Tibial artery (tissue), 4 donors: ENCODE data around the gene INSM2.

ENCODE experiments used
- DNase-seq, 2 donors: peaks; one replicate each; pipeline ENCODE4 v3.0.0-alpha.2; 2019
- H3K27ac ChIP-seq, 2 donors: fragments of 200-600 bp; sonication (generic) in 1 of 2; 1 replicate in 1 of 2; 2 replicates in 1 of 2; pipeline ENCODE4 v1.5.1; 2018 to 2019; ENCODE audit warnings: mild to moderate bottlenecking in 1 of 2
- H3K27me3 ChIP-seq, 2 donors: fragments of 200-600 bp; sonication (generic) in 1 of 2; one replicate each; pipeline versions ENCODE4 v1.5.1 to v1.6.0; 2016 to 2019
- H3K36me3 ChIP-seq, 3 donors: fragments of 200-600 bp; sonication (generic) in 2 of 3; one replicate each; pipeline ENCODE4 v1.5.1; 2016 to 2019; ENCODE audit warnings: mild to moderate bottlenecking in 2 of 3
- H3K4me1 ChIP-seq, 4 donors: fragments of 200-600 bp; sonication (generic) in 2 of 4; 1 replicate in 3 of 4; 2 replicates in 1 of 4; pipeline ENCODE4 v1.5.1; 2016 to 2019
- H3K4me3 ChIP-seq, 2 donors: fragments of 200-600 bp; sonication (generic) in 1 of 2; 1 replicate in 1 of 2; 2 replicates in 1 of 2; pipeline ENCODE4 v1.5.1; 2018 to 2019; ENCODE audit warnings: mild to moderate bottlenecking in 2 of 2
- H3K9me3 ChIP-seq, 3 donors: fragments of 200-600 bp; sonication (generic) in 1 of 3; one replicate each; pipeline ENCODE4 v1.5.1; 2016 to 2019
- CTCF ChIP-seq, 2 experiments: fragments of 200-600 bp in 1 of 2; fragments of 450-650 bp in 1 of 2; IDR thresholded peaks; one replicate each; pipeline ENCODE4 v1.5.1; 2017 to 2019; ENCODE audit warnings: antibody characterized with exemption in 2 of 2, mild to moderate bottlenecking in 1 of 2, moderate library complexity in 1 of 2
- intact Hi-C: fragments of 100-400 bp; cut with DNase I; formaldehyde crosslinking; loops from one replicate; pipeline ENCODE4 v1.15.0; 2023; ENCODE audit warnings: low total_unique reads

Gene INSM2

GRCh38 chr14:35532783-35533356 lies 1.1 kb upstream of the INSM2 start:
- DNase-seq, result no peak
- peaks cover 2 to 51% of the 10 kb centered on the region in 2 donors for H3K27me3 ChIP-seq

DNA sequence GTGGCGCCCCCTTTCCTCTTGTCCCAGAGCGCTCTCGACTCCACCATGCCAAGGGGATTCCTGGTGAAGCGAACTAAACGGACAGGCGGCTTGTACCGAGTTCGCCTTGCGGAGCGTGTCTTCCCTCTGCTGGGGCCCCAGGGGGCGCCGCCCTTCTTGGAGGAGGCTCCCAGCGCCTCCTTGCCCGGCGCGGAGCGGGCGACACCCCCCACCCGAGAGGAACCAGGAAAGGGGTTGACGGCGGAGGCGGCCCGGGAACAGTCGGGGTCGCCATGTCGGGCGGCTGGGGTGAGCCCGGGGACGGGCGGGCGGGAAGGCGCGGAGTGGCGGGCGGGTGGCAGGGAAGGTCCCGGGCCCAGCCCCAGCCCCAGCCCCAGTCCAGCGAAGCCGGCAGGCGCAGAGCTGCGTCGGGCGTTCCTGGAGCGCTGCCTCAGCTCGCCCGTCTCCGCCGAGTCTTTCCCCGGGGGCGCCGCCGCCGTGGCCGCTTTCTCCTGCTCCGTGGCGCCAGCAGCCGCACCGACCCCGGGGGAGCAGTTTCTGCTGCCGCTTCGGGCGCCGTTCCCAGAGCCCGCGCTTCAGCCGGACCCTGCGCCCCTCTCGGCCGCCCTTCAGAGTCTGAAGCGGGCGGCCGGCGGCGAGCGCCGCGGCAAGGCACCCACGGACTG lies 376 bp downstream of the INSM2 start:
- Histone ChIP-seq H3K9me3 (no peaks in the 10 kb centered on the region), H3K36me3 (peaks cover 0 to under 1% (median 0%) of the 10 kb centered on the region in 3 donors), H3K4me1 (peaks cover 0 to 29% (median 28%) of the 10 kb centered on the region in 4 donors), H3K4me3 (peak overlapping the region; percentile 40 to 49), H3K27ac (no peak overlapping the region), H3K27me3 (peaks cover 2 to 51% of the 10 kb centered on the region in 2 donors)
- intact Hi-C loops, result no loop called here
- no peak for DNase-seq
- no peak for TF ChIP-seq CTCF (IDR thresholded peaks at IDR 0.05)

More at GRCh38 chr14:35532783-35533356, 1.1 kb upstream of the INSM2 start:
- intact Hi-C loops, result no loop called here
- Histone ChIP-seq H3K9me3 (no peaks in the 10 kb centered on the region), H3K4me1 (peaks cover 0 to 29% (median 28%) of the 10 kb centered on the region in 4 donors), H3K36me3 (no peaks in the 10 kb centered on the region), H3K4me3 (peak overlapping the region in 1 of 2 donors; percentile 49), H3K27ac (no peak overlapping the region)
- TF ChIP-seq CTCF (IDR thresholded peaks at IDR 0.05), result no peak

DNA sequence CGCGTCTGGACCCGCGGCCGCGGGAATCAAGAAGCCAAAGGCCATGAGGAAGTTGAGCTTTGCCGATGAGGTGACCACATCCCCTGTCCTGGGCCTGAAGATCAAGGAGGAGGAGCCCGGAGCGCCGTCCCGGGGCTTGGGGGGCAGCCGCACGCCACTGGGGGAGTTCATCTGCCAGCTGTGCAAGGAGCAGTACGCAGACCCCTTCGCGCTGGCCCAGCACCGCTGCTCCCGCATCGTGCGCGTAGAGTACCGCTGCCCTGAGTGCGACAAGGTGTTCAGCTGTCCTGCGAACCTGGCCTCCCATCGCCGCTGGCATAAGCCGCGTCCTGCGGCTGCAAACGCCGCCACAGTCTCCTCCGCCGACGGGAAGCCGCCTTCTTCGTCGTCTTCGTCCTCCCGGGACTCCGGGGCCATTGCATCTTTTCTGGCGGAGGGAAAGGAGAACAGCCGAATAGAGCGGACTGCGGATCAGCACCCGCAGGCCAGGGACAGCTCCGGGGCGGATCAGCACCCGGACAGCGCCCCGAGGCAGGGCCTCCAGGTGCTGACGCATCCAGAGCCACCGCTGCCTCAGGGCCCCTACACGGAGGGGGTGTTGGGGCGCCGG lies 1.0 kb downstream of the INSM2 start:
- Histone ChIP-seq H3K4me3 (peak overlapping the region; percentile 40 to 49), H3K9me3 (no peaks in the 10 kb centered on the region), H3K4me1 (peaks cover 0 to 29% (median 28%) of the 10 kb centered on the region in 4 donors), H3K27ac (no peak overlapping the region), H3K27me3 (peaks cover 2 to 51% of the 10 kb centered on the region in 2 donors), H3K36me3 (peaks cover 0 to 7% (median 0%) of the 10 kb centered on the region in 3 donors)
- peak; percentile 39 to 75 for DNase-seq
- intact Hi-C loops, result no loop called here
- TF ChIP-seq CTCF (IDR thresholded peaks at IDR 0.05), result no peak

DNA sequence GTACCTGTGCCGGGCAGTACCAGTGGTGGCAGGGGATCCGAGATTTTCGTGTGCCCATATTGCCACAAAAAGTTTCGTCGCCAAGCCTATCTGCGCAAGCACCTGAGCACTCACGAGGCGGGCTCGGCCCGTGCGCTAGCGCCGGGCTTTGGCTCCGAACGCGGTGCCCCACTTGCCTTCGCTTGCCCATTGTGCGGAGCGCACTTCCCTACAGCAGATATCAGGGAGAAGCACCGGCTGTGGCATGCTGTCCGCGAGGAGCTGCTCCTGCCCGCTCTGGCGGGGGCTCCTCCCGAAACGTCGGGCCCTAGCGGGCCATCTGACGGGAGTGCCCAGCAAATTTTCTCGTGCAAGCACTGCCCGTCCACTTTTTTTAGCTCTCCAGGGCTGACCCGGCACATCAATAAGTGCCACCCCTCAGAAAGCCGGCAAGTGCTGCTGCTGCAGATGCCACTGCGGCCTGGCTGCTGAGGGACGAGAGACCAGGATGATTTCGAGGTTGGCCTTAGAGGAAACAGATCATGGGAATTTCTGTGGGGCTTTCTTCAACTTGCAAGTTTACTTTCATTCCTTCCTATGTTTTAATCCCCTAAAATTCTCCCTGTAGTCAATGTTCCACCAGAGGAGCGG lies 1.6 kb downstream of the INSM2 start:
- no peak overlapping the region for H3K4me3 ChIP-seq
- H3K36me3 ChIP-seq, result peaks cover 0 to 8% (median 0%) of the 10 kb centered on the region in 3 donors
- H3K9me3 ChIP-seq, result no peaks in the 10 kb centered on the region
- H3K27ac ChIP-seq, result no peak overlapping the region
- TF ChIP-seq CTCF (IDR thresholded peaks at IDR 0.05), result no peak
- DNase-seq, result no peak
- intact Hi-C loops, result no loop called here
- H3K4me1 ChIP-seq, result peaks cover 0 to 29% (median 28%) of the 10 kb centered on the region in 4 donors
- peaks cover 2 to 51% of the 10 kb centered on the region in 2 donors for H3K27me3 ChIP-seq

GRCh38 chr14:35539969-35540368 lies 6.0 kb downstream of the INSM2 start:
- no peaks in the 10 kb centered on the region for H3K9me3 ChIP-seq
- H3K27me3 ChIP-seq, result peaks cover 2 to 13% of the 10 kb centered on the region in 2 donors
- H3K27ac ChIP-seq, result no peak overlapping the region
- DNase-seq, result no peak
- no peak overlapping the region for H3K4me3 ChIP-seq
- intact Hi-C loops, result no loop called here
- TF ChIP-seq CTCF (IDR thresholded peaks at IDR 0.05), result no peak
- peaks cover 0 to 8% (median 7%) of the 10 kb centered on the region in 4 donors for H3K4me1 ChIP-seq
- peaks cover 0 to 24% (median 0%) of the 10 kb centered on the region in 3 donors for H3K36me3 ChIP-seq
